Skin epidermis (tissue), 12 donors: ENCODE results near the gene DHX9.

Experiments
- H3K27ac ChIP-seq, 21 experiments: fragments of 200-600 bp; sonication (generic) in 11 of 21; one replicate each; pipeline ENCODE4 v1.5.0; 2020; ENCODE audit warnings: mild to moderate bottlenecking in 3 of 21, inconsistent platforms in 2 of 21, moderate library complexity in 2 of 21
- H3K4me3 ChIP-seq, 7 experiments: fragments of 200-600 bp; sonication (generic) in 2 of 7; one replicate each; pipeline ENCODE4 v1.5.0; 2020; ENCODE audit warnings: inconsistent platforms in 2 of 7, mild to moderate bottlenecking in 2 of 7, moderate library complexity in 1 of 7

Gene DHX9

DNA sequence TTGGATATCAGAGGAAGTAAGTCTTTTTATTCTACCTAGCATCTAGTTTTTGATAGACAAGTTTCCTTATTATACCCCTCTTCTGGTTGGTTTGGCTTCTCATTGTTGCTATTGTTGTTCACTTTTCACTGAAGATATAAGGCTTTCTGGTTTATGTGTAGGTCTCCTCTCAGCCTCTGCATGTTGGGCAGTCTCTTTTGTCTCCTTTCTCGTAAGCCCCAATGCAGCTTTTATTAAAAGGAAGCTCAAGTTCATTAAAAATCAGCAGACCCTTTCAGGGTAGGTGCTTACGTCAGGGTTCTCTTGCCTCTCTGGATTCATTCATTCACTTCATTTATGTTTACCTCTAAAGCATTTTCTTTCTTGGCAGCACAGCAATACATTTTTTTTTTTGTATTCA is 4.8 kb upstream of the DHX9 start:
- Histone ChIP-seq H3K4me3 (no peak overlapping the region), H3K27ac (no peak overlapping the region)

DNA sequence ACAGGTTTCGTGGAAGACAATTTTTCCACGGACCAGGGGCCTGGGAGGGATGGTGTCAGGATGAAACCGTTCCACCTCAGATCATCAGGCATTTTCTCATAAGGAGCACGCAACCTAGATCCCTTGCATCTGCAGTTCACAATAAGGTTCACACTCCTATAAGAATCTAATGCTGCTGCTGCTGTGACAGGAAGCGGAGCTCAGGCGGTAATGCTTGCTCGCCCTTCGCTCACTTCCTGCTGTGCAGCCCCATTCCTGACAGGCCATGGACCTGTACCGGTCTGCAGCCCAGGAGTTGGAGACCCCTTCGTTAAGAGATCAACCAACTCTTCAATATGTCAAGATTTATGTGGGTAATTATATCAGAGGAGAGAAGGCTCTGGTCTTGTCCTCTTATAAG is 3.3 kb upstream of the DHX9 start:
- H3K4me3 ChIP-seq = no peak overlapping the region
- no peak overlapping the region for H3K27ac ChIP-seq

DNA sequence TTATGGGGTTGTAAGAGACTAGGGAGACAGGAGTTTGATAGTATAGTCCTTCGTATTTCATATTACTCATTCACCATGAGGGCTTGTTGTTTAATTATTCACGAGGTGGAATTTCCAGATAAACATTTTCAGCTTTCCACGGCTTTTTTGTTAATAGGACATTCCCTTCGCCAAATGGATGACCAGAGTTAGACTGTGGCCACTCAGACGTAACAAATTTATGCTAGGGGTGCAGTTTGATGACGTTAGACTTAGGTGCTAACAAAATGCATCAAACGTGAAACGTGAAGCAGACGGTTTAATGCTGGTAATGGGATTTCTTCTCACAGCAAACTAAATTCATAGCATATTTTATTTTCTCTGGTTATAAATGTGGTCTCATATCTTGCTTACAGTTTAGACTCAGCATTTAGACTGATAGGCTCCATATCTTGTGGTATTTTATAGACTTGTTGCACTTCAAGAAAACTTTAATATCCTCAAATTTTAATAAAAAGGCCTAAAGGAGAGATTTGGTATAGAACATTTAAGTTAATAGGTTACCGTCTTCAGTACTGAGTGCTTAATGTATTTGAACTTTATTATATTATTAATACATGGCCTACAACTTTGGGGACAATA is 2.3 kb downstream of the DHX9 start:
- H3K27ac ChIP-seq = no peak overlapping the region

DNA sequence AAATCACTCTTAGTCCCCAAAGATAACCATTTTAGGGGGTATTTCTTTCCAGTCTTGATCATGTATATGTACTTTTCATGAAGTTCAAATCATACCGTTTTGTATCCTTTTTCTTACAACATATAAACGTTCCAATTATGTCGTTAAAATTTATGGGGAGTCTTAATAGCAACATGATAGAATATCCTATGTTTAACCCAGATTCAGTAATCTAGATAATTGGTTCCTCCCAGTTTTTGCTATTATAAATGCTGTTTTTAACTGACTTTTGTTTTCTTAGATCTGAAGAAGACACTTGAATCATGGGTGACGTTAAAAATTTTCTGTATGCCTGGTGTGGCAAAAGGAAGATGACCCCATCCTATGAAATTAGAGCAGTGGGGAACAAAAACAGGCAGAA is 3.1 kb downstream of the DHX9 start:
- Histone ChIP-seq H3K27ac (no peak overlapping the region), H3K4me3 (no peak overlapping the region)

More for the DNA sequence above, 2.3 kb downstream of the DHX9 start:
- peak overlapping the region in 6 of 7 experiments; percentile 64 to 91 (median 83) for H3K4me3 ChIP-seq

DNA sequence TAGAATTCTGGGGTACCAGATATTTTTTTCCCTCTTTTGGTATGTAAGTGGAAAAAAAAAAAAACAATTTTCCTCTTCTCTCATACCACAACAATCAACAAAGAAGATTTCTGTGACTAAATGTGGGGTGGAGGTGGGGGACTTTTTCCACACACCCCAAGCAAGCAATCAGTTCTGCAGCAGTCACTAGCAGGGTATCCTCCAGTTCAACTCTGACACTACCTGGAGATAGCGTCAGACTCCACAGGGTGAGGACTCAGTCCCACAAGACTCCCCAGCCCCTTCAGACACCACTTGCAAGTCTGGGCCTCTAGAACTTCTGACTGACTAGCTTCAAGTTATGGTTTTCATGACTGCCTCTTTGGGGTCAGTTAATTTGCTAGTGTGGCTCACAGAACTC is 6.2 kb downstream of the DHX9 start:
- H3K27ac ChIP-seq = no peak overlapping the region
- no peak overlapping the region for H3K4me3 ChIP-seq

DNA sequence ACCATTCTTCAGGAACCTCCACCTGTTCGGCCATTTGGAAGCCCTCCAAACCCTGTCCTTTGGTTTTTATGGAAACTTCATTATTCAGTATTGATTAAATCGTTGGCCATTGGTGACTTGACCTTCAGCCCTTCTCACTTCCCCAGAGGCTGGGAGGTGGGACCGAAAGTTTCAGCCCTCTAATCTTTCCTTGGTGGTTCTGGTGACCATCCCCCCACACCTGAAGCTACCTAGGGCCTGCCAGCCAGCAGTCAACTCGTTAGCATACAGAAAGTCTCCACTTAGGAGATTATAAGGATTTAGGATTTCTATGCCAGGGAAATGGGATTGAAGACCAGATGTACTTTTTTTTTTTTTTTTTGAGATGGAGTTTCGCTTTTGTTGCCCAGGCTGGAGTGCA is 6.7 kb downstream of the DHX9 start:
- no peak overlapping the region for H3K27ac ChIP-seq

DNA sequence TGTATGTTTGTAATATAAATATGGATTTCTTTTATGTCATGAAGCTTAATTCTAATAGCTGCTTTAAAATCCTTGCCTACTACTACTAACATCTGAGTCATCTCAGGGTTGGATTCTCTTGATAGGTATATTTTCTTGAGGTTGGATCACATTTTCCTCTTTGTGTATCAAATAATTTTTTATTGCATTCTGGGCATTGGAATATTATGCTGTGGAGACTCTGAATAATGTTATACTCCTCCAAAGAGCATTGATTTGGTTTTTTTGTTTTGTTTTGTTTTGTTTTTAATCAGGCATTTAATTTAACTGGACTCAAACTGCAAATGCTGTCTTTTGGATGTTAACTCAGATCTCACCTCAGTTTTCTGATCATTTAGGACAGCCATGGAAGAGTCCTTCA is 8.0 kb downstream of the DHX9 start:
- H3K4me3 ChIP-seq = no peak overlapping the region
- H3K27ac ChIP-seq = no peak overlapping the region

More for the DNA sequence above, 6.7 kb downstream of the DHX9 start:
- no peak overlapping the region for H3K4me3 ChIP-seq

DNA sequence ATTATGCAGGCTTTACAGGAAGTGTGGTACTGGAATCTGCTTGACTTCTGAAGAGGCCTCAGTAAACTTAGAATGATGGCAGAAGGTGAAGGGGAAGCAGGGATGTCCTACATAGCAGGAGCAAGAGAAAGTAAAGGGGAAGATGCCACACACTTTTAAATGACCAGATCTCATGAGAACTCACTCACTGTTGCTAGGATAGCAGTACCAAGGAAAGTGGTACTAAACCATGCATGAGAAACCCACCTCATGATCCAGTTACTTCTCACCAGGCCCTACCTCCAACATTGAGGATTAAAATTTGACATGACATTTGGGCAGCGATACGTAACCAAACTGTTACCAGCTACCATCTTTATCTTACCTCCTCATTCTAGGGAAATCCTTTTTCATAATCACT is 9.6 kb downstream of the DHX9 start:
- Histone ChIP-seq H3K4me3 (no peak overlapping the region), H3K27ac (no peak overlapping the region)

DNA sequence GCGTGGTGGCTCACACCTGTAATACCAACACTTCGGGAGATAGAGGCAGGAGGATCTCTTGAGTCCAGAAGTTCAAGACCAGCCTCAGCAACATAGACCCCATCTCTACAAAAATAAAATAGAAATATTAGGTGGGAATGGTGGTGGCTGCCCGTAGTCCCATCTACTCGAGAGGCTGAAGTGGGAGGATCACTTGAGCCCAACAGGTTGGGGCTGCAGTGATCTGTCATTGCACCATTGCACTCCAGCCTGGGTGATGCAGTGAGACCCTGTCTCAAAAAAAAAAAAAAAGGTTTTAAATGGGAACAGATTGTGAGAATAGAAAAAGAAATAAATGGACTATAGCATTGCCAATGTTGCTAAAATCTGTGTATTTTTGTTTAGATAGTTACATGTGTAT is 11.2 kb downstream of the DHX9 start:
- Histone ChIP-seq H3K4me3 (no peak overlapping the region), H3K27ac (no peak overlapping the region)

DNA sequence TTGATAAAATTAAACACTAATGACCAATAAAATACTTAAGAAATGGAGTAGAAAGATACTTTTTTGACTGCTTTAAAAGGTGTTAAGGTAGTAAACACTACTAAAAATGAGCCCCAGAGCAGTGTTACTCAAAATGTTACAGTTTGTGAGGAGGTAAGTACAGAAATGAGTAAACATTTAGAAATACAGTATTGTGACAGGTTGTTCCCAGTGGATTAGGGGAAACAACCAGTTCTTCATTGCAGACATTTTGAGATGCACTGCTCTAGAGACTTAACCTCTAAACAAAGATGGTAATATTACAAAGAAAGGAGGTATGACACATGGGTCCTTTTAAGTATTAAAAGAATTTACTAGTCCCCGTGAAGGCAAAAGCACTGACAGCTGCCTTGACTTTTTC is 12.7 kb downstream of the DHX9 start:
- H3K4me3 ChIP-seq = no peak overlapping the region

DNA sequence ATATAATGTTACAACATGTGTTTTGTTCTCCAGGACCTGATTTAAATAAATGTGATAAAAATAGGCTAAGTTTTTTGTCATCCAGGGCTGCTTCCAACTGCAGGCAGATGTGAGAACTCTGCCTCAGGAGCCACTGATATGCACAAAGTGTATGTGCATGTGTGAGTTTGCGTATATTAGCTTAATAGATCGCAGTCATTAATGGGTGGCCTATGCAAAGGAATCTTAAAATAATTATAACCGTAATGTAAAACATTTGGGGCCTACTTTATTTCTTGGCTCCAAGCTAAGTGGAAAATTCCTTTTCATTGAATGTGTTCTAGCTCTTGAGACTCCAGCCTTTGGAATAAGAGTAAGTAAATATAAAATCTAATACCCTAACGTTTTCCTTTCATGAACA is 16.8 kb downstream of the DHX9 start:
- Histone ChIP-seq H3K4me3 (no peak overlapping the region), H3K27ac (peak overlapping the region in 1 of 21 experiments; percentile 18)

More for the DNA sequence above, 12.7 kb downstream of the DHX9 start:
- no peak overlapping the region for H3K27ac ChIP-seq

DNA sequence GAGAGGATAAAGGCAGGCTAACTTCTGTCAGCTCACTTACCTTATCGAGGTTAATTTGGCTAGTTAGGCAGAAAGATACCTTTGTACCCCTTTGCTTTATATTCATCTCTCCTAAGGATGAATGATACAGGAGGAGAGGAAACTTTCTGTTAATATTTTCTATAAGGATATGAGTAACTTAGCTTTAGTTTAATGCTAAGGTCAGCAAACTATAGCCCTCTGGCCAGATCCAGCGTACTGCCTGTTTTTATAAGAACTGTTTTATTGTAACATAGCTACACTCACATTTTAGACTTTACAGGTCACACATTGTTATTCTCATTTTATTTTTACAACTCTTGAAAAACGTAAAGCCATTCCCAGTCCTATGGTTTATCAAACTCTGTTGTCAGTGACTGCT is 18.1 kb downstream of the DHX9 start:
- H3K27ac ChIP-seq = no peak overlapping the region
- H3K4me3 ChIP-seq = no peak overlapping the region

DNA sequence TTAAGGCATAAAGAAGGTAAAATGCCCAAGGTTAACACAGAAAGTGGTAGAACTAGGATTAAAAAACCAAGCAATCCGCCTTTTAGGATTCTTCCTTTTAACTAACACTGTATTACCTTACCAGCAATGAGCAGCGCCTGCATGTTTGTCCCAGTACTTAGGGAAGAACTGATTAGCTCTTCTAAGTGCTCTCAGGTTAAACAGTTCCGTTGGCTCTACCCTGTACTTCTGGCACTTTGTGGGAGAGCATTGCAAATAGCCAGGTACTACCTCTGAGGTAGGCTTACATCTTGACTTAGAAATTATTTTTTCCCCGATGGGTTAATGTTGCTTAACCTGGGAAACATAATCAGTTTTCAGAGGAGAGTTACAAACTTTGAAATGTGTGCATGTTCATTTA is 21.5 kb downstream of the DHX9 start:
- Histone ChIP-seq H3K4me3 (no peak overlapping the region), H3K27ac (no peak overlapping the region)

DNA sequence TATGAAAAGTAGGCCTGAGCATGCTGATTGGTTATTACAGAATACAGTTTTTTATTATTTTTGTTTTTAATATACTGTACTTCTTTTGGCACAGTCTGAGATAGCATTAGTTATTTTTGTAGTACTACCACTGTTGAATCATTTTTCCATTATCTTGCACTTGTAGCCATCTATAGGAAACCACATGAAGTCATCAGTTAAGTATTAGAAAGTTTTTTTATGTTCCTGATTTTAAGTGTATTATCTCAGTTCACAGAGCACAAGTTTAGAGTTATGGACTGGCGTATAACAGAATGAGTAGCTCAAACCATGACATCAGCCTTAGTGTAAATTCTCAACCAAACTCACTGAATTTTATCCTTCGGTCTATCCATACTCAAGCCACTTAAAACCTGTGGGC is 22.8 kb downstream of the DHX9 start:
- Histone ChIP-seq H3K4me3 (no peak overlapping the region), H3K27ac (no peak overlapping the region)

DNA sequence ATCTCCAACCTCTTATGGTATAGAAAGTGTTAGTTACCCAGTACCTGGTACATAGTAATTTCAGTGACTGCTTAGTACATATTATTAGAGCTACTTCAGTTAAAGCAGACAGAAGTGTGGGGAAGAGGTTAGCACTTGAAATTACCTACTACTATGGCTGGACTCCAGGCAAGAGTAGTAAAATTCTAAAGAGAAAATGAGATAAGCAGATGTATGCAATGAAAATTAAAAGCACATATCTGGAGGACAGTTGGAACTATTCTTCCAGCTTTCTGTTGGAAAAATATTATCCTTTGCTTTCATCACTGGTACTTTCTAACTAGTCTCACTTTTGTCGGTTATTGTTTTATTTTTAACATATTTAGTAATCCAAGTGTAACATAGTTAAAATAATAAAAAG is 23.7 kb downstream of the DHX9 start:
- no peak overlapping the region for H3K4me3 ChIP-seq

DNA sequence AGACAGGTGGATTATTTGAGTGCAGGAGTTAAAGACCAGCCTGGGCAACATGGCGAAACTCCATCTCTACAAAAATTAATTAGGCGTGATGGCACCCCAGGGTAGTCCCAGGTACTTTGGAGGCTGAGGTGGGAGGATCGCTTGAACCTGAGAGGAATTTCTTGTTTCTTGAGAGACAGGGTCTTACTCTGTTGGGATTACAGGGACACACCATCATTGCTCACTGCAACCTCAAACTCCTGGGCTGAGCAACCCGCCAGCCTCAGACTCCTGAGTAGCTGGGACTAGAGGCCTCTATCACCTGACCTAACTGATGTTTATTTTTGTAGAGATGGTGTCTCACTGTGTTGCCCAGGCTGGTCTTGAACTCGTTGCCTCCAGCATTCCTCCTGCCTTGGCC is 24.8 kb downstream of the DHX9 start:
- H3K4me3 ChIP-seq = no peak overlapping the region
- H3K27ac ChIP-seq = no peak overlapping the region

More for the DNA sequence above, 23.7 kb downstream of the DHX9 start:
- no peak overlapping the region for H3K27ac ChIP-seq

DNA sequence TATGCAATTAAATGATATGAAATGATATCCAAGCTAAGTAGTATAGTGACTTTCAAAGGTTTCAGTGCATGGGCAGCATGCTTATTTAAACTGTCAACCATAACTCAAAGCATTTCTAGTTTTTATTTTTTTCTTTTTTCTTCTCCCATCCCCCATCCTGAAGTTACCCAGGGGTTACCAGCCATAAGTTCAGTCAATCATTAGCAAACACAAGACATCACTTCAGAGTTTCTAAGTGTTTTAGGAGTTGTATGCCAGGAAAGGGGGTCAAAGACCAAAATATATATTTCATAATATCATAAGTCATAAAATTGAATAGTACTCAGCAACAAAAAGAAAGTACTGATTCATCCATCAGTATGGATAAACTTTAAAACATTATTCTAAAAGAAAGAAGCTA is 28.7 kb downstream of the DHX9 start:
- Histone ChIP-seq H3K4me3 (no peak overlapping the region), H3K27ac (no peak overlapping the region)

DNA sequence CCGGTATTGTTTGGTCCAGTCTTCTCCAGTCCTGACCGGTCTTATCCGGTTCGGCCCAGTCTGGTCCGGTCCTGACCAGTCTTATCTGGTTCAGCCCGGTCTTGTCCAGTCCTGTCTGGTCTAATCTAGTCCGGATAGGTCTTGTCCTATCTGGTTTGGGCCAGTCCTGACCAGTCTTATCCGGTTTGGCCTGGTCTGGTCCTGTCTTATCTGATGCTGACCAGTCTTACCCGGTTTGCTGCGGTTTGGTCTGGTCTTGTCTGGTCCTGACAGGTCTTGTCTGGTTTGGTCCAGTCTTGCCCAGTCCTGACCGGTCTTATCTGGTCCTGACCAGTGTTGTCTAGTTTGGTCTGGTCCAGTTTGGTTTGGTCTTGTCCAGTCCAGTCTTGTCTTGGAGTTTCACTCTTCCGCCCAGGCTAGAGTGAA is 30.1 kb downstream of the DHX9 start:
- Histone ChIP-seq H3K27ac (peak overlapping the region in 1 of 21 experiments; percentile 31), H3K4me3 (no peak overlapping the region)

DNA sequence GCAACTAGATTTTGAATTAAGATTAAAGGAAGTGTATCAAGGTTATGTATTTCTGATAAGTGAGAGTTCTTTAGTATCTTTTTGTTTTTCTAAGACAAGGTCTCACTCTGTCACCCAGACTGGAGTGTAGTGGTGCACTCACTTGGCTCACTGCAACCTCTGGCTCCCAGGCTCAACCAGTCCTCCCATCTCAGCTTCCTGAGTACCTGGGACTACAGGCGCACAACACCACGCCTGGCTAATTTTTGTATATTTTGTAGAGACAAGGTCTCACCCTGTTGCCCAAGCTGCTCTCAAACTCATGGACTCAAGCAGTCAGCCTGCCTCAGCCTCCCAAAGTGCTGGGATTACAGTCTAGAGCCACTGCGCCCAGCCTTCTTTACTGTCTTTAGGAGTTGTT is 33.7 kb downstream of the DHX9 start:
- Histone ChIP-seq H3K27ac (no peak overlapping the region), H3K4me3 (no peak overlapping the region)

DNA sequence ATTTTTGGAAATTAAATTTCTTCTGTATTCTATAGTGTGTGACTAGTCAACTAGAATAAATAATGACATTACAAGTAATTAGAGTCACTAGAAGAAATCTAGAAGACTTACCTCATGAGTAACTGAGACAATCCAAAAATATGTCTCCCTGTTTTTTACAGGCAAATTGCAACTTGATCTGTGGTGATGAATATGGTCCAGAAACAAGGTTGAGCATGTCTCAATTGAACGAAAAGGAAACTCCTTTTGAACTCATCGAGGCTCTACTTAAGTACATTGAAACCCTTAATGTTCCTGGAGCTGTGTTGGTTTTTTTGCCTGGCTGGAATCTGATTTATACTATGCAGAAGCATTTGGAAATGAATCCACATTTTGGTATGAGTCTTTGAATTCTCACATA is 36.7 kb downstream of the DHX9 start:
- Histone ChIP-seq H3K27ac (no peak overlapping the region), H3K4me3 (no peak overlapping the region)

DNA sequence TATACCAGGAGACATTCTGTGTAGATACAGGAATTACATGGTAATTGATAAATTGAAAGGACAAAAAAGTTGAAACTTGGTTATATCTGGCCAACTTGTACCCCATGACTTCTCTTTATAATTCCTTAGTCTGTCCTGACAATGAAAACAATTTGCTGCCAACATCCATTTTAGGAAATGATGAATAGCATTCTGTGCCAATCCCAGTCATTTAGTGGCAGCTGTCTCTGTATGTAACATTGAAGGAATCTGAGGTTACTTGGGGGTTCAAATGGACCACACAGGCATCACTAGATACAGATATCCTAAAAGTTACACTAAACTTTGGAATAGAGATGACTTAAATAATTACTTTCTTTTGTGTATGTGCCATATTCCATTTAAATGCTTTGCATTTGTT is 38.2 kb downstream of the DHX9 start:
- Histone ChIP-seq H3K27ac (no peak overlapping the region), H3K4me3 (no peak overlapping the region)

DNA sequence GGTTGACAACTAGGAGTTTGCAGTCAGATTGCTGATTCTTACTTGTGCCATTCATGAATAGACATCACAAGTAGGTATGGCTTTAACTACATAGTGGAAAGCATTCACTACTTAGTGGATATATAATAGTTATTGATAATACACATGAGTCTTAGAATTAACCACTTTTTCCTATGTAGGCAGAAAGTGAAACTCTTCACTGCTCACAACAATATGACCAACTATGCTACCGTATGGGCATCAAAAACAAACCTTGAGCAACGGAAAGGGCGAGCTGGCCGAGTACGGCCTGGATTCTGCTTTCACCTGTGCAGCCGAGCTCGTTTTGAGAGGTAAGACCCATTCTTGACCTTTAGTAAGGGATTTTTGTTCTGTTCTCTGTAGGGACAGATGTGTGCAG is 38.7 kb downstream of the DHX9 start:
- no peak overlapping the region for H3K4me3 ChIP-seq

More for the DNA sequence above, 38.7 kb downstream of the DHX9 start:
- H3K27ac ChIP-seq = no peak overlapping the region
